Measurements from ENCODE around the gene LRRTM4.

DNA sequence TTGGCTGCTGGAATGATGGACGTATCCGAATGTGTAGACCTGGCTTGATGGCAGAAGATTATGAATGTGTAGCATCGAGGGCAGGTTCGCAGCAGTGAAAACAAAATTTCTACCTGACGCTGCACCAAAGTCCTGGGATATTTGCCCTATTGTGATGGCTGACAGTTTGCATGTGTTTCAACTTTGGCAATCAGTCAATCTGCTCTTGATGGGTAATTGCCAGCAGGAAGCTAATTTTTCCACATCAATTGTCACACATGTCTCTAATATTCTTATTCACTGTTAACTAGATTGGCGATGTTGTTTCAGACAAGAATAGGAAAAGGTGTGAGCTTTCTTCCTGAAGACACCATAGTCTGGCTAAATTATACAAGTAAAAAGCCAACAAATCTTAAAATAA is 821.3 kb downstream of the LRRTM4 start:
- no peak for TF ChIP-seq POLR2A (IDR thresholded peaks at IDR 0.05)
- TF ChIP-seq CTCF (IDR thresholded peaks at IDR 0.05 in 4 of 5, conservative IDR thresholded peaks at IDR 0.05 in 1 of 5): no peak

Measured in gastrocnemius medialis (tissue), 4 donors.